NB4 (cell line): Measurements from ENCODE around the gene MMP28.

Experiments
- DNase-seq: peaks from one replicate; pipeline ENCODE4 v3.0.0; 2010; ENCODE audit warnings: low read depth
- H3K4me3 ChIP-seq: one replicate; pipeline ENCODE4 v1.5.1; 2011; ENCODE audit warnings: mild to moderate bottlenecking, low read depth, low read length, moderate library complexity
- MYC ChIP-seq: IDR thresholded peaks from 2 replicates; pipeline ENCODE4 v1.6.1; 2011; ENCODE audit warnings: low read depth, low read length
- POLR2A ChIP-seq: IDR thresholded peaks from 2 replicates; pipeline ENCODE4 v1.6.1; 2011; ENCODE audit warnings: mild to moderate bottlenecking; ENCODE audit not compliant: insufficient read length; ENCODE audit errors: extremely low read depth
- TF ChIP-seq, protein P1 (sequence below): IDR thresholded peaks from one replicate; pipeline ENCODE4 v1.5.1; 2012; ENCODE audit warnings: low read depth, low read length
- TF ChIP-seq, protein P2 (sequence below): IDR thresholded peaks from 2 replicates; pipeline ENCODE4 v1.6.1; 2011; ENCODE audit warnings: low read depth, low read length

MMP28 gene

DNA sequence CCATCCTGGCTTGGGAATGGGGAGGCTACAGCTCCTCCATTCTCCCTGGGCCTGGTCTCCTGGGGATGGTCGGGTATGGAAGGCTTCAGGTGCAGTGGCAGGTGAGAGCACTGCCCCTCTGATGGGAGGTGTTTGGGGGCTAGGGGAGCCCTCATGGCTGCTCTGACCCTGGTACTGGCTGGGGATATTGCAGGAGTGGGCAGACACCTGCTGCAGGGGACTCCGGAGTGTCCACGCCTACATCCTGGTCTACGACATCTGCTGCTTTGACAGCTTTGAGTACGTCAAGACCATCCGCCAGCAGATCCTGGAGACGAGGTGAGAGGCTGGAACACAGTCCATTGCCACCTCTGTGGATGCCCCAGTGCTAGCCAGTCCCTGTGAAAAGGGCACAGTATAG, 55.2 kb downstream of the MMP28 start:
- DNase-seq, result no peak
- no peak overlapping the region for H3K4me3 ChIP-seq
- TF ChIP-seq, protein P1, sequence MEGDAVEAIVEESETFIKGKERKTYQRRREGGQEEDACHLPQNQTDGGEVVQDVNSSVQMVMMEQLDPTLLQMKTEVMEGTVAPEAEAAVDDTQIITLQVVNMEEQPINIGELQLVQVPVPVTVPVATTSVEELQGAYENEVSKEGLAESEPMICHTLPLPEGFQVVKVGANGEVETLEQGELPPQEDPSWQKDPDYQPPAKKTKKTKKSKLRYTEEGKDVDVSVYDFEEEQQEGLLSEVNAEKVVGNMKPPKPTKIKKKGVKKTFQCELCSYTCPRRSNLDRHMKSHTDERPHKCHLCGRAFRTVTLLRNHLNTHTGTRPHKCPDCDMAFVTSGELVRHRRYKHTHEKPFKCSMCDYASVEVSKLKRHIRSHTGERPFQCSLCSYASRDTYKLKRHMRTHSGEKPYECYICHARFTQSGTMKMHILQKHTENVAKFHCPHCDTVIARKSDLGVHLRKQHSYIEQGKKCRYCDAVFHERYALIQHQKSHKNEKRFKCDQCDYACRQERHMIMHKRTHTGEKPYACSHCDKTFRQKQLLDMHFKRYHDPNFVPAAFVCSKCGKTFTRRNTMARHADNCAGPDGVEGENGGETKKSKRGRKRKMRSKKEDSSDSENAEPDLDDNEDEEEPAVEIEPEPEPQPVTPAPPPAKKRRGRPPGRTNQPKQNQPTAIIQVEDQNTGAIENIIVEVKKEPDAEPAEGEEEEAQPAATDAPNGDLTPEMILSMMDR, result no peak
- no peak for TF ChIP-seq MYC
- TF ChIP-seq, protein P2, sequence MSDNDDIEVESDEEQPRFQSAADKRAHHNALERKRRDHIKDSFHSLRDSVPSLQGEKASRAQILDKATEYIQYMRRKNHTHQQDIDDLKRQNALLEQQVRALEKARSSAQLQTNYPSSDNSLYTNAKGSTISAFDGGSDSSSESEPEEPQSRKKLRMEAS, result no peak
- TF ChIP-seq POLR2A, result no peak

- no peak for DNase-seq
- TF ChIP-seq, protein P2, result no peak
- no peak for TF ChIP-seq POLR2A
- TF ChIP-seq MYC, result no peak
- TF ChIP-seq, protein P1, result no peak
- H3K4me3 ChIP-seq, result no peak overlapping the region
Observed at GRCh38 chr17:35738519-35739133, 56.8 kb downstream of the MMP28 start.

DNA sequence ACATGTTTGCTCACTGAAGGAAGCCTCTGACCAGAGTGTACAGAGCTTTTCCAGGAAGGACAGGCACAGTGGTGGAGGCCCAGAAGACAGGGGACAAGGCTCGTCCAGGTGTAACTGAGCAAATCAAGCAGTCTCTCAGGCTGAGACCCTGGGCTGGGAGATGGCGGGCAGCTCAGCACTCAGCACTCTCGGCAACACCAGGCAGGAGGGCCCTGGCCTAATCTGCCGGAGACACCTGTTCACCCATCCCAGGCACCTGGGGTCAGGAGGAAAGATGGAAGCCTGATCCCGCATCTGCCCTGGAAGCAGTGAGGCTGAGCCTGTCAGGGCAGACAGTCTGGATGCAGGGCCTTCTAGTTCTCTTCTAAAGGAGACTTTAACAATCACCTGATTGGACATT, 59.2 kb downstream of the MMP28 start:
- no peak for DNase-seq
- H3K4me3 ChIP-seq, result no peak overlapping the region
- TF ChIP-seq POLR2A (no peak), MYC (no peak)
- TF ChIP-seq, protein P2, result no peak
- TF ChIP-seq, protein P1, result no peak

GRCh38 chr17:35735036-35735805, 60.2 kb downstream of the MMP28 start:
- no peak for DNase-seq
- TF ChIP-seq MYC (no peak), POLR2A (no peak)
- TF ChIP-seq, protein P2, result no peak
- TF ChIP-seq, protein P1, result no peak
- no peak overlapping the region for H3K4me3 ChIP-seq

DNA sequence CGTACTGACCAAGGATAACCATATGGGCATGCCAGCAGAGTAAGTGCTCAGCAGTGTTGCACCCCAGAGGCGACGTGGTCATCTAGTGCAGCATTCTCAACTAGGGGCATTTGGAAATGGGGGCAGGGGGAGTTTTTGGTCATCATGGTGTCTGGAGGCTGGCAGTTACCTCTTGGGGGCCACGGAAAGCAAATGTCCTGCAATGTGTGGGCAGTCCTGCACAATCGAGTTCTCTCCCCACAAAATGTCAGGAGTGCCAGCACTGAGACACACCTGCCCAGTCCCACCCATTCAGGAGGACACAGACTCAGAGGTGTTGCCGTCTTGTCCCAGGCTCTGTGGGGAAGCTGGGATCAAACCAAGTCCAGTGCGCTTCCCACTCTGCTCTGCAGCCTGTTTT, 61.0 kb downstream of the MMP28 start:
- DNase-seq, result no peak
- no peak for TF ChIP-seq MYC
- TF ChIP-seq, protein P2, result no peak
- TF ChIP-seq, protein P1, result no peak
- no peak for TF ChIP-seq POLR2A

More for the DNA sequence above, 61.0 kb downstream of the MMP28 start:
- no peak overlapping the region for H3K4me3 ChIP-seq
